Common myeloid progenitor, CD34-positive (primary cell): ENCODE results near the gene CCDC107.
A peak's percentile ranks its signal among the peaks of the same experiment; 100 is the strongest.
"Not testable (repeated sequence)": the region's sequence is repeated elsewhere in the genome, so short reads cannot be mapped to it uniquely, and the experiment has no call there.

ENCODE experiments used
- CTCF ChIA-PET: fragments of 350-600 bp; sonication (Branson Sonifier 250); formaldehyde crosslinking; loops from one replicate; lab custom pipeline; 2021; ENCODE audit warnings: antibody characterized with exemption; lab: Charles Lee
- POLR2A ChIA-PET: fragments of 350-600 bp; sonication (Branson Sonifier 250); formaldehyde crosslinking; loops from one replicate; lab custom pipeline; 2021; ENCODE audit warnings: antibody characterized with exemption; lab: Charles Lee
- DNase-seq, 3 donors: peaks; one replicate each; pipeline versions ENCODE4 v3.0.0 to v3.0.0-alpha.2; 2013
- H3K27ac ChIP-seq, 2 experiments: 1 replicate in 1 of 2; 2 replicates in 1 of 2; pipeline ENCODE4 v1.7.0; 2013; ENCODE audit warnings: inconsistent platforms in 2 of 2, low read length in 2 of 2, mild to moderate bottlenecking in 2 of 2, low read depth in 1 of 2, moderate library complexity in 1 of 2; ENCODE audit not compliant: severe bottlenecking in 2 of 2, insufficient read depth in 1 of 2, poor library complexity in 1 of 2
- H3K27me3 ChIP-seq, 5 experiments: replicated peaks in 2 of 5; 1 replicate in 3 of 5; 2 replicates in 2 of 5; pipeline versions ENCODE4 v1.6.1 to v1.7.0; 2013; ENCODE audit warnings: low read length in 4 of 5, mild to moderate bottlenecking in 2 of 5, moderate library complexity in 2 of 5, inconsistent platforms in 1 of 5; ENCODE audit not compliant: insufficient read depth in 5 of 5, control insufficient read depth in 4 of 5
- H3K36me3 ChIP-seq, 4 experiments: 1 replicate in 2 of 4; 2 replicates in 2 of 4; pipeline versions ENCODE4 v1.6.1 to v1.7.0; 2013; ENCODE audit warnings: low read length in 3 of 4, control low read depth in 1 of 4, mild to moderate bottlenecking in 1 of 4; ENCODE audit not compliant: control insufficient read depth in 4 of 4, insufficient read depth in 4 of 4
- H3K4me1 ChIP-seq, 4 experiments: 1 replicate in 3 of 4; 2 replicates in 1 of 4; pipeline versions ENCODE4 v1.6.1 to v1.7.1; 2013; ENCODE audit warnings: low read length in 3 of 4, mild to moderate bottlenecking in 3 of 4, control low read depth in 1 of 4, inconsistent platforms in 1 of 4, moderate library complexity in 1 of 4; ENCODE audit not compliant: control insufficient read depth in 4 of 4, insufficient read depth in 4 of 4; ENCODE audit errors: control extremely low read depth in 1 of 4
- H3K4me3 ChIP-seq, 7 experiments: 1 replicate in 4 of 7; 2 replicates in 3 of 7; pipeline versions ENCODE4 v1.5.1 to v1.7.0; 2013; ENCODE audit warnings: mild to moderate bottlenecking in 7 of 7, low read length in 6 of 7, moderate library complexity in 6 of 7, inconsistent platforms in 2 of 7, low read depth in 2 of 7, control low read depth in 1 of 7; ENCODE audit not compliant: insufficient read depth in 4 of 7, control insufficient read depth in 1 of 7; ENCODE audit errors: extremely low read depth in 1 of 7
- H3K9me3 ChIP-seq, 5 experiments: 1 replicate in 4 of 5; 2 replicates in 1 of 5; pipeline versions ENCODE4 v1.6.1 to v1.7.1; 2013; ENCODE audit warnings: low read length in 4 of 5, mild to moderate bottlenecking in 2 of 5, inconsistent platforms in 1 of 5, low read depth in 1 of 5, moderate library complexity in 1 of 5; ENCODE audit not compliant: control insufficient read depth in 4 of 5, insufficient read depth in 2 of 5; ENCODE audit errors: control extremely low read depth in 1 of 5
- WGBS: methylation state at CpG from one replicate; pipeline ENCODE4 v1.1.5; 2013; ENCODE audit not compliant: insufficient coverage; 5-methylcytosine and 5-hydroxymethylcytosine counted together

CCDC107 gene

GRCh38 chr9:35637427-35637955, 20.6 kb upstream of the CCDC107 start:
- H3K27ac ChIP-seq, H3K27me3 ChIP-seq, H3K4me3 ChIP-seq, DNase-seq, POLR2A ChIA-PET, H3K36me3 ChIP-seq, H3K9me3 ChIP-seq: not testable (repeated sequence)
- WGBS = 100% methylated on average over 7 of the region's 9 CpGs
- H3K4me1 ChIP-seq = peaks cover 6 to 54% (median 31%) of the 10 kb centered on the region in 4 experiments
- CTCF ChIA-PET = interaction anchor here (1.1 to 1.3 kb wide), 3 partner anchors 12 to 27 kb away, joined by 3 to 5 read pairs (median 3); partner anchors contain the start of gene ARHGEF39

- H3K27me3 ChIP-seq, H3K36me3 ChIP-seq, H3K27ac ChIP-seq, H3K9me3 ChIP-seq: not testable (repeated sequence)
- peaks cover 6 to 54% (median 31%) of the 10 kb centered on the region in 4 experiments for H3K4me1 ChIP-seq
- CTCF ChIA-PET = interaction anchor here (1.1 to 2.1 kb wide), 4 partner anchors 13 to 28 kb away, joined by 3 to 8 read pairs (median 4); partner anchors contain the start of gene ARHGEF39
- 0% methylated on average over 1 of the region's 8 CpGs for WGBS
- POLR2A ChIA-PET = interaction anchor here (0.7 kb wide), 1 partner anchor 25 kb away, joined by 4 read pairs; no protein-coding TSS in a partner anchor
- DNase-seq = peak in 2 of 3 donors; percentile 37 to 54
- peak overlapping the region in 1 of 7 experiments; percentile 25 for H3K4me3 ChIP-seq
Observed at GRCh38 chr9:35638751-35639150, 19.3 kb upstream of the CCDC107 start.

DNA sequence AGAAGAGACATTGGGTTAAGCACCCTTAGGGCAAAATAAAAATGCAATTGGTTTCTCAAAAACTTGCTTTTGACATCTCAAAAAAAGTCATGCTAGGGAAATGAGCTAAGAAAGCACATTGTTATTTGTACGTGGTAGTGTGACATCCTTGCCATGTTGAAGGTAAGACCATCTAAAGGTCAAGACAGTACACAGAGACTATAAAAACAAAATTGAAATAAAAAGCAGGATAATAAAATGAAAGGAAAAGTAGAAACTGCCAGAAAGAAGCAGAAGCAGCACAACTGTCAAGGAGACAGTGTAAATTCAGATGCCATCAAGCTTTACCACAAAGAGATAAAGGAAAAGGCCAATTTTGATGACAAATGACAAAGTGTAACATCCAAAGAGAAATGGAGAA, 18.9 kb upstream of the CCDC107 start:
- H3K27me3 ChIP-seq, H3K36me3 ChIP-seq, POLR2A ChIA-PET, H3K9me3 ChIP-seq, DNase-seq, H3K27ac ChIP-seq: not testable (repeated sequence)
- WGBS = no CpG with 5 or more reads among the region's 1 CpG
- H3K4me1 ChIP-seq = peaks cover 6 to 54% (median 31%) of the 10 kb centered on the region in 4 experiments
- H3K4me3 ChIP-seq = peak overlapping the region in 1 of 7 experiments; percentile 40
- CTCF ChIA-PET = interaction anchor here (2.1 kb wide), 1 partner anchor 29 kb away, joined by 8 read pairs; no protein-coding TSS in a partner anchor

GRCh38 chr9:35639631-35640030, 18.5 kb upstream of the CCDC107 start:
- Histone ChIP-seq H3K27ac (no peak overlapping the region), H3K4me3 (no peak overlapping the region), H3K27me3 (no peaks in the 10 kb centered on the region), H3K36me3 (no peaks in the 10 kb centered on the region), H3K4me1 (peaks cover 6 to 57% (median 31%) of the 10 kb centered on the region in 4 experiments), H3K9me3 (peaks cover 0 to 2% (median 0%) of the 10 kb centered on the region in 5 experiments)
- POLR2A ChIA-PET = no interaction called here
- CTCF ChIA-PET = interaction anchor here (2.1 kb wide), 1 partner anchor 29 kb away, joined by 8 read pairs; no protein-coding TSS in a partner anchor
- WGBS = no CpG with 5 or more reads among the region's 1 CpG
- DNase-seq = no peak

- POLR2A ChIA-PET, H3K36me3 ChIP-seq, DNase-seq, H3K27ac ChIP-seq, H3K4me3 ChIP-seq, H3K27me3 ChIP-seq, H3K9me3 ChIP-seq: not testable (repeated sequence)
- WGBS = over 99% methylated on average over 15 of the region's 15 CpGs
- peaks cover 6 to 51% (median 32%) of the 10 kb centered on the region in 4 experiments for H3K4me1 ChIP-seq
- CTCF ChIA-PET = interaction anchor here (1.2 to 2.1 kb wide), 2 partner anchors 25 to 30 kb away, joined by 3 to 8 read pairs; no protein-coding TSS in a partner anchor
Observed at GRCh38 chr9:35640431-35640830, 17.7 kb upstream of the CCDC107 start.

DNA sequence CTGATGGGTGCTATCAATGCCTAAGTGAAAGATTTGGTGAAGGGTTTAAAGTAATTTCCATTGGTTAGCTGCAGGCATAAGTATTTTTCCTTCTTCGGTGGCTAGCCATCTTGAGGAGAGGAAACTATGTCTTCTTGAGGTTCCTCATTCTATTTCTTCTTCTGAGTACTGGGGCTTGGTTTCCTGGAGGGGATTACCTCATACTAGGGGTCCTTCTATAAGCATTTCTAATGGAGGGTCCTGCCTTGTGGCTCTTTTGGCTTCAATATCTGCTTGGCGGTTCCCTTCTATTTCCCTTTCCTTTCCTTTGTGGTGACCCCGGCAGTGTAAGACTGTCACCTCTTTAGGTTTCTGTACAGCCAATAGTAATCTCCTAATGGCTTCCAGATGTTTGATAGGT, 16.6 kb upstream of the CCDC107 start:
- WGBS = no CpG with 5 or more reads among the region's 3 CpGs
- H3K9me3 ChIP-seq, H3K27ac ChIP-seq, DNase-seq, H3K4me3 ChIP-seq, H3K36me3 ChIP-seq, POLR2A ChIA-PET, H3K27me3 ChIP-seq: not testable (repeated sequence)
- CTCF ChIA-PET = interaction anchor here (1.2 kb wide), 1 partner anchor 26 kb away, joined by 3 read pairs; no protein-coding TSS in a partner anchor
- H3K4me1 ChIP-seq = peaks cover 3 to 51% (median 29%) of the 10 kb centered on the region in 4 experiments

DNA sequence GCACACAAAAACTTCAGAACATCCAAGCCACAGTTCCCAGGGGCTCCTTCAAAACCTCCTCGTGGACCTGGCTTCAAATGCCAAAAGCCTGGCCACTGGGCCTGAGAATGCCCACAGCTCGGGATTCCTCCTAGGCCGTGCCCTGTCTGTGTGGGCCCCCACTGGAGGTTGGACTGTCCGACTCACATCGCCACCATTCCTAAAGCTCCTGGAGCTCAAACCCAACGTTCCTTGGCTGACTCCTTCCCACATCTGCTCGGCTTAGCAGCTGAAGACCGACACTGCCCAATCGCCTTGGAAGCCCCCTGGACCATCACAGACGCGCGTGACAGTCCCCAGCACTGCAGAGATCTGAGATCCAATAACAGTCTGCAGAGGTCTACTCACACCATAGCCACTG, 15.0 kb upstream of the CCDC107 start:
- Histone ChIP-seq H3K27me3 (no peaks in the 10 kb centered on the region), H3K9me3 (peaks cover 0 to 2% (median 0%) of the 10 kb centered on the region in 5 experiments), H3K4me1 (peaks cover 0 to 57% (median 34%) of the 10 kb centered on the region in 4 experiments), H3K27ac (no peak overlapping the region), H3K36me3 (no peaks in the 10 kb centered on the region), H3K4me3 (no peak overlapping the region)
- ChIA-PET POLR2A (interaction anchor here (1.0 kb wide), 1 partner anchor 20 kb away, joined by 3 read pairs; no protein-coding TSS in a partner anchor), CTCF (interaction anchor here (1.7 to 8.5 kb wide), 2 partner anchors 15 to 31 kb away, joined by 5 to 95 read pairs; no protein-coding TSS in a partner anchor)
- 98% methylated on average over 8 of the region's 12 CpGs for WGBS
- no peak for DNase-seq
